Measurements from ENCODE around the gene ATP1B4.

ATP1B4 gene

GRCh38 chrX:120377179-120377578 lies 15.3 kb downstream of the ATP1B4 start:
- no peak overlapping the region for H3K4me3 ChIP-seq (IDR thresholded peaks at IDR 0.05; ENCODE audit: insufficient read depth, low read depth, low read length)
- H3K4me2 ChIP-seq, result no peak overlapping the region
- no peak overlapping the region for H3K9ac ChIP-seq
- no peaks in the 10 kb centered on the region for H3K79me2 ChIP-seq (ENCODE audit: insufficient read depth, low read depth)
- no peak overlapping the region for H3K27ac ChIP-seq
- no peaks in the 10 kb centered on the region for H3K36me3 ChIP-seq (ENCODE audit: insufficient read depth)
- H4K20me1 ChIP-seq (ENCODE audit: insufficient read depth), result no peaks in the 10 kb centered on the region
- no peaks in the 10 kb centered on the region for H3K27me3 ChIP-seq (ENCODE audit: insufficient read depth, low read depth)
- H3K4me1 ChIP-seq (ENCODE audit: low read depth, poor library complexity, severe bottlenecking), result no peaks in the 10 kb centered on the region
- TF ChIP-seq CTCF (conservative IDR thresholded peaks at IDR 0.05; ENCODE audit: low read depth, low read length), result no peak
- no peak overlapping the region for H2AFZ ChIP-seq (ENCODE audit: low read depth)

GRCh38 chrX:120377715-120378114 lies 15.8 kb downstream of the ATP1B4 start:
- Histone ChIP-seq H3K27me3 (ENCODE audit: insufficient read depth, low read depth) (no peaks in the 10 kb centered on the region), H3K79me2 (ENCODE audit: insufficient read depth, low read depth) (no peaks in the 10 kb centered on the region), H2AFZ (ENCODE audit: low read depth) (no peak overlapping the region), H3K27ac (no peak overlapping the region), H3K36me3 (ENCODE audit: insufficient read depth) (no peaks in the 10 kb centered on the region), H3K4me1 (ENCODE audit: low read depth, poor library complexity, severe bottlenecking) (no peaks in the 10 kb centered on the region), H4K20me1 (ENCODE audit: insufficient read depth) (no peaks in the 10 kb centered on the region), H3K4me3 (IDR thresholded peaks at IDR 0.05; ENCODE audit: insufficient read depth, low read depth, low read length) (no peak overlapping the region), H3K4me2 (no peak overlapping the region), H3K9ac (no peak overlapping the region)
- TF ChIP-seq CTCF (conservative IDR thresholded peaks at IDR 0.05; ENCODE audit: low read depth, low read length), result no peak

GRCh38 chrX:120378570-120378969 lies 16.7 kb downstream of the ATP1B4 start:
- Histone ChIP-seq H4K20me1 (ENCODE audit: insufficient read depth) (no peaks in the 10 kb centered on the region), H3K9ac (no peak overlapping the region), H3K36me3 (ENCODE audit: insufficient read depth) (no peaks in the 10 kb centered on the region), H3K79me2 (ENCODE audit: insufficient read depth, low read depth) (no peaks in the 10 kb centered on the region), H2AFZ (ENCODE audit: low read depth) (no peak overlapping the region), H3K27ac (no peak overlapping the region), H3K4me3 (IDR thresholded peaks at IDR 0.05; ENCODE audit: insufficient read depth, low read depth, low read length) (no peak overlapping the region), H3K4me2 (no peak overlapping the region), H3K4me1 (ENCODE audit: low read depth, poor library complexity, severe bottlenecking) (no peaks in the 10 kb centered on the region), H3K27me3 (ENCODE audit: insufficient read depth, low read depth) (no peaks in the 10 kb centered on the region)
- TF ChIP-seq CTCF (conservative IDR thresholded peaks at IDR 0.05; ENCODE audit: low read depth, low read length), result no peak

- Histone ChIP-seq H3K9ac (no peak overlapping the region), H2AFZ (ENCODE audit: low read depth) (peak overlapping the region; percentile 44; the same call in 1 of the 2 replicates), H3K4me1 (ENCODE audit: low read depth, poor library complexity, severe bottlenecking) (no peaks in the 10 kb centered on the region), H3K79me2 (ENCODE audit: insufficient read depth, low read depth) (no peaks in the 10 kb centered on the region), H3K4me2 (no peak overlapping the region), H3K27me3 (ENCODE audit: insufficient read depth, low read depth) (no peaks in the 10 kb centered on the region), H3K27ac (no peak overlapping the region), H3K36me3 (ENCODE audit: insufficient read depth) (no peaks in the 10 kb centered on the region), H4K20me1 (ENCODE audit: insufficient read depth) (no peaks in the 10 kb centered on the region), H3K4me3 (IDR thresholded peaks at IDR 0.05; ENCODE audit: insufficient read depth, low read depth, low read length) (no peak overlapping the region)
- no peak for TF ChIP-seq CTCF (conservative IDR thresholded peaks at IDR 0.05; ENCODE audit: low read depth, low read length)
Observed at GRCh38 chrX:120379937-120380681, 18.2 kb downstream of the ATP1B4 start.
